Activated naive CD4-positive, alpha-beta T cell treated with anti-CD3 and anti-CD28 coated beads for 36 hours (primary cell): ENCODE results near the gene CCNI. TPM values are rescaled to one million over a fixed set of nuclear protein-coding genes. Genes with fewer than 3 reads are reported as not detected.

ENCODE experiments used
- CTCF ChIA-PET: fragments of 350-600 bp; sonication (Branson Sonifier 250); formaldehyde crosslinking; loops from one replicate; lab custom pipeline; 2021; ENCODE audit warnings: antibody characterized with exemption; lab: Charles Lee
- DNase-seq: peaks from one replicate; pipeline ENCODE4 v3.0.0-alpha.2; 2020
- H3K27ac Mint-ChIP-seq: one replicate; pipeline ENCODE4 v1.8.0; 2021; ENCODE audit warnings: mild to moderate bottlenecking, mixed read lengths
- H3K27me3 Mint-ChIP-seq: one replicate; pipeline ENCODE4 v1.8.0; 2021; ENCODE audit warnings: low read depth, mixed read lengths
- H3K36me3 Mint-ChIP-seq: one replicate; pipeline ENCODE4 v1.8.0; 2021; ENCODE audit warnings: low read depth, mixed read lengths
- H3K4me1 Mint-ChIP-seq: one replicate; pipeline ENCODE4 v1.8.0; 2021; ENCODE audit warnings: low read depth, mixed read lengths
- H3K4me3 Mint-ChIP-seq: one replicate; pipeline ENCODE4 v1.8.0; 2021; ENCODE audit warnings: mild to moderate bottlenecking, moderate library complexity, mixed read lengths
- H3K9me3 Mint-ChIP-seq: one replicate; pipeline ENCODE4 v1.8.0; 2021; ENCODE audit warnings: mixed read lengths
- intact Hi-C: fragments of 100-400 bp; cut with micrococcal nuclease; formaldehyde crosslinking; loops from one replicate; pipeline ENCODE4 v1.15.1; 2023
- total RNA-seq, 2 experiments: library from RNA; stranded (reverse); gene quantifications; one replicate each; pipeline ENCODE4 v1.2.3, GENCODE V29; 2021

Gene CCNI
- total RNA-seq, 2 experiments from 2014 or later: 211 to 218 TPM

GRCh38 chr4:76997532-76997931 is 78.3 kb downstream of the CCNI start:
- intact Hi-C loops: no loop called here
- H3K36me3 Mint-ChIP-seq: peaks cover 10% of the 10 kb centered on the region
- H3K27ac Mint-ChIP-seq: no peak overlapping the region
- no peaks in the 10 kb centered on the region for H3K9me3 Mint-ChIP-seq
- peaks cover 38% of the 10 kb centered on the region for H3K4me1 Mint-ChIP-seq
- CTCF ChIA-PET: no interaction called here
- no peak for DNase-seq
- H3K4me3 Mint-ChIP-seq: no peak overlapping the region
- no peaks in the 10 kb centered on the region for H3K27me3 Mint-ChIP-seq

Other genes with a start within 250 kb of the CCNI start
- gene SOWAHB, start 177.8 kb downstream of the CCNI start, total RNA-seq: not detected
- gene SEPTIN11, start 126.2 kb downstream of the CCNI start, total RNA-seq: 10 to 100 TPM; 24.0 TPM
- gene CCNG2, start 81.2 kb upstream of the CCNI start, total RNA-seq: 10 to 100 TPM; 21.6 to 22.5 TPM